Activated CD8-positive, alpha-beta memory T cell treated with anti-CD3 and anti-CD28 coated beads, Interleukin-2, amount 50 U/mL, for 24 hours (primary cell): ENCODE measurements around the gene STK39.

ENCODE experiments used
- DNase-seq: peaks from one replicate; pipeline ENCODE4 v3.0.0-alpha.2; 2020; ENCODE audit errors: extremely low read depth

STK39 gene

GRCh38 chr2:167932123-167932693, 315.2 kb downstream of the STK39 start:
- no peak for DNase-seq

GRCh38 chr2:167929484-167929883, 317.9 kb downstream of the STK39 start:
- DNase-seq = no peak

GRCh38 chr2:167928434-167928833, 319.0 kb downstream of the STK39 start:
- DNase-seq = no peak

- DNase-seq = no peak
These were observed 321.6 kb downstream of the STK39 start for GRCh38 chr2:167925758-167926157.

- no peak for DNase-seq
These were observed 322.8 kb downstream of the STK39 start for GRCh38 chr2:167924556-167924955.

GRCh38 chr2:167916756-167917155, 330.6 kb downstream of the STK39 start:
- no peak for DNase-seq

- no peak for DNase-seq
These were observed 332.4 kb downstream of the STK39 start for GRCh38 chr2:167914969-167915368.

- DNase-seq = no peak
These were observed 338.6 kb downstream of the STK39 start for GRCh38 chr2:167908786-167909185.

- DNase-seq = no peak
These were observed 341.7 kb downstream of the STK39 start for GRCh38 chr2:167905668-167906067.
